Astrocyte of the hippocampus (primary cell): ENCODE data around the gene PTTG1IP2.
"Not testable (repeated sequence)": the region's sequence is repeated elsewhere in the genome, so short reads cannot be mapped to it uniquely, and the experiment has no call there.

Experiments
- DNase-seq: peaks from one replicate; pipeline ENCODE4 v3.0.0; 2011; ENCODE audit warnings: low read depth, low spot score

Gene PTTG1IP2

DNA sequence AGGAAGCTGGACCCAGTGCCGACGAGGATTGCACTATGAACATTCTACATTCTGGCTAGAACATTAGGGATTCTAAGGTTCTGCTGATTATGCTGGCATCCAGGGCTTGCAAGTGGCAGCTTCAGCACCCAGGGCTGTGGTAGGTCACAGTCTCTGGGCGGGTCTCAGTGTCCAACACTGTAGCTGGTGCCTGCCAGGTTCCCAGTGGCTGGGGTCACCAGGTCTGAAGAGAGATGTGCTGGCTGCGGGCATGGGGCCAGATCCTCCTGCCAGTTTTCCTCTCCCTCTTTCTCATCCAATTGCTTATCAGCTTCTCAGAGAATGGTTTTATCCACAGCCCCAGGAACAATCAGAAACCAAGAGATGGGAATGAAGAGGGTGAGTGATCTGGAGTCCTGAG lies at the start of gene PTTG1IP2:
PTTG1IP2 (plus strand) TSS at position 86 of the 400 bp plus-strand sequence; CDS start at position 234, 148 bp downstream.
- DNase-seq, result no peak

DNA sequence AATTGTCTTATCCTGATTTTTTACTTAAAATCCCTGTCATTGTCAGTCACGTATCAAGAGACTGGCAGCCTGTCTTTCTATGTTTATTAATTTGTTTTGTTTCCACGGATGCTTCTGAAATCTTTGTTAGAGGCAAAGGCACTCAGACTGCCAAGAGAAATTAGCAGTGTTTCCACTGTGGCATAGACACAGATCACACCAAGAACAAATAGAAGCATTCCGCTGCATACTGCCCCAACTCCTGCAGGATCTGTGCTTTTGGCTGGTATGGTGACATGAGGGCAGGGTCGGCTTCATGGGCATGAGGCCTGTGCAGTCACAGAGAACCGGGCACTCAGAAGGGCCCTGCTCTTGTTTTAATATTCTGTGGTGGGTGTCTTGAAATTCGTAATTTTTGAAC lies 47.8 kb upstream of the PTTG1IP2 start:
- DNase-seq, result no peak

DNA sequence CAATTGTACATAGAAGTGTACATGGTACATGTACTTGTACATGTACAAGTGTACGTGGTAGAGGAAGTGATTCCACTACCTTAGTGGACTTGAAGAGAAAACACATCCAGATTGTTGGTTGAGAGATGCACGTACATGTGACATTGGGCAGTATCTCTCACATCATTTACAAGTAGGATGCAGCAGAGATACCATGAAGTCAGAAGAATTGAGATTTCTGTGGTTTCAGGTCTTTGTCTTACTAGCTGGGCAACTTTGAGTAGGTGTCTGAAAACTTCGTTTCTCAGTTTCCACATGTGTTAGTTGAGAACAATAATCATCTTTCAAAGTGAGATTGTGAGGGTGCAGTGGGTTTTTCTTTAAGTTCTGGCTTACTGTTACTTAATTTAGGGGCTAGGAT lies 44.7 kb upstream of the PTTG1IP2 start:
- no peak for DNase-seq

DNA sequence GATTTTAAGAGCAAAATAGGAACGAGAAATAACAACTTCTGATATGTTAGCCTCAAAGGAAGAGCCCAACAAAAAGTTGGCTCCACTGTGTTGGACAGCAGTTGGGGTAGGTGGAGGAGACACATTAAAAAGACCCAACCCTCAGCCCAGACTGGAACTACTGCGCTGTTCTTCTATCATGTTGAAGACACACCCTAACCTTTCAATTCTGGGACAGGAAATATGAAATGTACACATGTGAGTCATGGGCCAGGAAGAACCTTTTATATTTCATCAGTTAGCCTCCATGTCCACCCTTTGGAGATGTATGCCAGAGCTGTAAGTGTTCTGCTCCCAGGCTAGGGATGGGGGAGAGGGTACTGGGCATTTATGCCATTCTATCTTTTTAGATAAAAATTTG lies 44.1 kb upstream of the PTTG1IP2 start:
- DNase-seq, result no peak

DNA sequence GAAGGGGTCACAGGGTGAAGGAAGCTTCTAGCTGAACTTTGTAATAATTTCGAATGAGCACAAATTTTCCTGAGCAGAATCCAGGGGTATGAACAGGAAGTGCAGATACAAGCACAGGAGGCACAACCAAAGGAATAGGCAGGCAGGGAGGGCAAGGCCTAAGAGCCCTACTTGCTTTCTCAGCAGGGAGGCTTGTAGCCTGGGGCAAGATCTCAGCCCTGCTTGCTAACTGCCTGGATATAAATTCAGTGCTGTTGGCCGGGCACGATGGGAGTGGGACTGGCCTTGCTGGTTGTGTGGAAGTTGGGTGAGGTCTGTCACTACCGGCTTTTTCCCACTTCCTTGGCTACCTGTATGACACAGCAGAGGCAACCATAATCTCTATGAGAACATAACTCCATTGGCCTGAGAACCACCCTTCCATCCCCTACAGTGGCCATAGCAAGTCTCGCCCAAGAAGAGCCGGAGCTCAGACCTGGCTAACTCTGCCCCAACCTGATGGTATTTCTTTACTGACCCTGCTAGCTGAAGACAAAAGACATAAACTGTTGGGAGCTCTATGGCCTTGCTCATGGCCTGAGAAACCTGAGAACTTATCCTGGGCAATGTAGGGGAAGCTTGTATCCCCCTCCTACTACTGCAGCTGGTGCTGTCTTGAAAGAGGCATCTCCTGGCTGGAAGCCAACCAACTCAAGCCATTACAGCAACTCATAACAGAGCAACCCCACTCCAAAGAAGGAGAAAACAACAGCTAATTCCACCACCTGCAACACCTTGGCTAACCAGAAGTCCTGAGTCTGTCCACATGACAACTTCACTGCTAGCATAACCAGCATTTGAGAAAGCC lies 38.6 kb upstream of the PTTG1IP2 start:
- no peak for DNase-seq

- DNase-seq, result no peak
These were observed 36.7 kb upstream of the PTTG1IP2 start for GRCh38 chr7:90432752-90433151.

- no peak for DNase-seq
These were observed 36.2 kb upstream of the PTTG1IP2 start for GRCh38 chr7:90433221-90433620.

DNA sequence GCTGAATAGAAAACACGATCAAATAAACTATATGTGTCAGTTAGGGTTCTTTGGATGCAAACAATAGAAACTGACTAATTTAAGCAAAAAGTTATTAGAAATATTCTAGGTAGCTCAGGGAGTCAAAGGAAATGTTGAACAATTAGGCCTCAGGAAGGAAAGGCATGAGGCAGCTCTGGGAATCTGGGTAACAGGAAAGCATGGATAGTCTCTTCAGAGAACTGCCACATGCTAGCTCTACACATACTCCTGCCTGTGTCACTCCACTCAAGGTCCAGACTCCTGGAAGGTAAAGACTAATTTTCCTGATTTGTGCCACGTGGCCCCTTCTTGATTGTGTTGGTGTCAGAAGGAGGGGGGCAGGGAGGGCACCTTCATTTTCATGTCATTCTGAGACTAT lies 23.8 kb upstream of the PTTG1IP2 start:
- no peak for DNase-seq

GRCh38 chr7:90446137-90446899 lies 23.1 kb upstream of the PTTG1IP2 start:
- no peak for DNase-seq

- DNase-seq, result no peak
These were observed 16.1 kb upstream of the PTTG1IP2 start for GRCh38 chr7:90453259-90453891.

DNA sequence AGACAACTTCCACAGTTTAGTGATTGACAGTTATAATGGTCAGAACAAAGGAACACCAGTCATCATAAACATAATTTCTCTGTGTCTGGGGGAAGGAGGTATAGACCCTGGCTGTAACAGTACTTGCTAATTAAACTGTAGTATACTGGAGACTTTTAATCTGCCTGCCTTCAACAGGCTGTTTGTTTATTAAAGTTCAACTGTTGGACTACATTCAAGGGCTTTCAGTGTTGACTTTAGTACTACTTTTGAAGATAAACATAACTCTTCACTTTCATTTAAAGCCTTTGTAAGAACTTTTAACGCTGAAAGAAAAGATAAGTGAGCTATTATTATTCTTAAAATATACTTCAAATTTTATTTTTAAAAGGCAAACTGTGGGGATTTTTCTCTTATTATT lies 15.5 kb upstream of the PTTG1IP2 start:
- DNase-seq, result no peak

GRCh38 chr7:90455163-90456030 lies 14.0 kb upstream of the PTTG1IP2 start:
- peak; percentile 72 for DNase-seq

DNA sequence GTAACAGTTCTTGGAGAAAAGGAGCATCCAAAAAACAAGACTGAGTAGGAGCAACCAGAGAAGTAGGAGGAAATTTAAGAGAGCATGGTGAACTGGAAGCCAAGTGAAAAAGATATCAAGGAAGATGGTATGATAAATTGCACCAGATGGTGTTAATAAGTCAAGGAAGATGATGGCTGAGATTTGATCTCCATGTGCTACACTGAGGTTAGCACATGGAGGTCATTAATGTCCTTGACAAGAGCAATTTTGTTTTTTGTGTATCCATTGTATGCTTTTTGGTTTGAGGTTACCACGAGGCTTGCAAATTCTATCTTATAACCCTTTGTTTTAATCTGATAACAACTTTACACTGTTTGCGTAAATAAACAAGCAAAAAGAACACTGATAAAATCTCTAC lies 11.3 kb upstream of the PTTG1IP2 start:
- no peak for DNase-seq

DNA sequence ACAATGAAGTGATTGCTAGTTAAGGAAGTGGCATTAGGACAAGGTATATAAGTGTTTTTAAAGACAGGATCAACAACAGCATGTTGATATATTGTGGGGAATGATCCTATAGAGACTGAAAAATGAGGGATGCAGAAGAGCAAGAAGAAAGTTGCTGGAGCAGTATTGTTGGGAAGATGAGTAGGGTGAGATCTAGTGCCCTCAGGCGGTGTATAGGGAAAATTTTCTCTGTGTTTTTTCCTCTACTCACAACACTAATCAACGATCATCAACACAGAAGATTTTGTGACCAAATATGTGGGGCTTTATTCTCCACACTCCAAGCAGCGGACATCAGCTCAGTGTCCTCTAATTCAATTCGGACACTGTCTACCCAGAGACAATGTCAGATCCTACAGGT lies 9.6 kb upstream of the PTTG1IP2 start:
- DNase-seq, result no peak

DNA sequence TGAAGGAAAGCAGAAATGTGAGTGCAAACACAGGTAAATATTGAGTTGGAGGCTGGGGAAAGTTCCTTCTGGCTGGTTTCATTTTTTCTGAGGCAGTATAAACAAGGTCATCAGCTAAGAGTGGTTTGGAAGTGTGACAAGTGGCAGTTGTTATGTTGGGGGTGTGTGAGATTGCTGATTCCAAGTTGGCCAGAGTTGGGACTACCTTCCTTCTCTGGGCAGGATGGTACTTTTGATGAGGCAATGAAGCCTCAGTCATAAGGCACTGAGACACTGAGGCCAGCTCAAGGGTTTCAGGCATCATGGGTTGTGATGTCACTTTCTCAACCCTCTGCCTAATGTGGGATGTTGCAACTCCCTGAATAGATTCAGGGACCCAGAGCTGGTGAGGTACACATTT lies 8.2 kb upstream of the PTTG1IP2 start:
- peak; percentile 16 for DNase-seq

DNA sequence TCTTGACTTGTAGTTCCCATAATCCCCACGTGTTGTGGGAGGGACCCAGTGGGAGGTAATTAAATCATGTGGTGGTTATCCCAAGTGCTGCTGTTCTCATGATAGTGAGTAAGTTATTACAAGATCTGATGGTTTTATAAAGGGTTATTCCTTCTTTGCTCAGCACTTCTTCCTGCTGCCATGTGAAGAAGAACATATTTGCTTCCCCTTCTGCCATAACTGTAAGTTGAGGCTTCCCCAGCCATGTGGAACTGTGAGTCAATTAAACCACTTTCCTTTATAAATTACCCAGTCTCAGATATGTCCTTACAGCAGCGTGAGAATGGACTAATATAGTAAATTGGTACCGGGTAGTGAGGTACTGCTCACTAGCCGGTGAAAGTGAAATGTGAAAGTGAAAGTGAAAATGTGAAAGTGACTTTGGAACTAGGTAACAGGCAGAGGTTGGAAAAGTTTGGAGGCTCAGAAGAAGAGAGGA lies 6.2 kb upstream of the PTTG1IP2 start:
- not testable (repeated sequence) for DNase-seq

- no peak for DNase-seq
These were observed 3.6 kb upstream of the PTTG1IP2 start for GRCh38 chr7:90465816-90466215.

DNA sequence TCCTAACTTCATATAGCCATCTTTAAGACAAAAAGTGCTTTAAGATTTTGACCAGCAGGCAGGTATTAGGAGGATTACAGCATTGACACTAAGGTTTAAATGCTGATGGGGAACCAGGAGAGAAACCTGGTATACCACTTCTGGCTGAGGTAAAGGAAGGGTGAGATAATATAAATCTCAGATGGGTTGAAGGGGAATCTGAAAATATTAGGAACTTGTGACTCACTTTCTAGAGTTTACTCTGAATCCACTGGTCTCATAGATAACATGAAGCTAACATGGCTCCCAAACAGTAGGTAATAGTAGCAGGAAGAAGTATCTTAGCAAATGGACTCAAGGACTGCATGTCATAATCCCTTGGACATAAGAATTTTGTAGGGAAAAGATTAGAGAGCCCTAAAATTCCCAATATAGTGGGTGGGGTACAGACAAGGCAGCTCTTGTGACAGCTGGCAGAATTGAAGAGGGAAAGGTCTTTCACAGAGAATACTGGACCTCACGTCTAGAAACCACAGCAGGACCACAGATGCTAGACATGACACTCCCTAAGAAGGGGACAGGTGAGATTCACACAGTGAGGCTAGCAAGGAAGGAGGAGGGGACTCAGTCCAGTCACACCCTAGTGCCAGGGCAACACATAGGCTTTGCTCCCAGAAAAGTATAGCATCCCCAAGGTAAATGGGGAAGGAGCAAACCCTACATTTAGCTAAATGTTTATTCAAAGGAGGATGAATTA lies 3.5 kb downstream of the PTTG1IP2 start:
- DNase-seq, result no peak

DNA sequence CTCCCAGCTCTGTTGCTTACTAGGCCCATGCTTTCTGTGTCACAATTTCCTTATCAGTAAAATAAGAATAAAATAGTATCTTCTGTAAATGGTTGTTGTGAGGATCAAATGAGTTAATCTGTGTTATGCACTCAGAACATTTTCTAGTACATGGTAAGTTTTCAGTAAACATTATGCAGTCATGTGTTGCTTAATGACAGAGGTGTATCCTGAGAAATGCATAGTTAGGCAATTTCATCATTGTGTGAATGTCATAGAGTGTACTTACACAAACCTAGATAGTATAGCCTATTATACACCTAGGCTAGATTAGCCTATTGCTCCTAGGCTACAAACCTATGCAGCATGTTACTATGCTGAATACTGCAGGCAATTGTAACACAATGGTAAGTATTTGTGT lies 4.4 kb downstream of the PTTG1IP2 start:
- no peak for DNase-seq
